Measurements from ENCODE around the gene TPTE2.
"Not testable (repeated sequence)": the region's sequence is repeated elsewhere in the genome, so short reads cannot be mapped to it uniquely, and the experiment has no call there.

TPTE2 gene

DNA sequence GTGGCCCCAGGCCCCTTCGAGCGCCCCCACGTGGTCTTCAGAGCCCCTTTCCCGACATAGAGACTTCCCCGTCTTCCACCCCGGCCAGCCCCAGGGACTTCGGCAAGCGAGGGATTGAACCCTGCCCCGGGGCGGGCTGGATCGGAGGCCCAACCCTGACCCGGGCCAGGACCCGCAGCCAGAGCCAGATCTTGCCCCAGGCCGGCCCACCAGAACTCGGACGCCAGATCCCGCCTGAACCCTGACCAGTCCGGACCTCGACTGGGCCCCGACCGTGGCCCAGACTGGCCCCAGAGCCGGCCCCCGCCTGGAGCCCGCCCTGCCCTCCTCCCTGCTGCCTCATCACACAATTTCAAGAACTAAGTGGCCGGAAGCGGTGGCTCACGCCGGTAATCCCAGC, 253 bp upstream of the TPTE2 start:
- no peak for DNase-seq

DNA sequence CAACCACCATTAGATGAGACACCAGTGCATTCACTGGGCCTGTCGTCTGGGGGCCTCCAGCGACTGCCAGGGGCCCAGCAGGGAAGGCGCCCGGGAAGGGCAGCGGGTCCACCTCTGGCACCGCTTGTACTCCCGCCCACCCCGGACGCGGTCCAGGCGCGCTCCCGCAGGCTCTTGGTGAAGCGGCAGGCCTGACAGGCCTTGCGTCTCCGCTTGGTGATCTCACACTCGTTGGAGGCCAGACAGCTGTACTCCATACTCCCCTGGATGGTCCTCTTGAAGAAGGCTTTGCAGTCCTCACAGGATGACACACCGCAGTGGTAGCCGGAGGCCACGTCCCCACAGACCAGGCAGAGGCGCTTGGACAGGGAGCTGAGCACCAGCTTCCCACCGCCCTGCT, 660 bp downstream of the TPTE2 start:
- not testable (repeated sequence) for DNase-seq

DNA sequence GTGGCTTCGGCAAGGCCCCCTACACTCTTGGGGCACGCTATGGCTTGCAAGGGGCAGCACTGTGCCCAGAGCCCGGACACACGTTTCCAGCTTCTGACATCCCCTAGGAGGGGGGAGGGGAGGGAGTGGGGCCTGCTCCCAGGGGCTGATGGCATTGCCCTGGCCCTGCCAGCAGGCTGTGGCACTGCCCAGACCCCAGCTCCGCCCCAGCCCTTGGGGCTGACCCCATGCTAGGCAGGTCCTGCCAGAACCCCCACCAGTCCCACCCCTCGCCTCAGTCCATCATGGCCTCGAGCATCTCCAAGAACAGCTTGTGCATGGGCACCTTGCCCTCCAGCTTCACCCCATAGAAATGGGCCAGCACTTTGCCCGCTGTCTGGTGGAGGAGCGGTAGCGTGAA, 1.6 kb downstream of the TPTE2 start:
- not testable (repeated sequence) for DNase-seq

DNA sequence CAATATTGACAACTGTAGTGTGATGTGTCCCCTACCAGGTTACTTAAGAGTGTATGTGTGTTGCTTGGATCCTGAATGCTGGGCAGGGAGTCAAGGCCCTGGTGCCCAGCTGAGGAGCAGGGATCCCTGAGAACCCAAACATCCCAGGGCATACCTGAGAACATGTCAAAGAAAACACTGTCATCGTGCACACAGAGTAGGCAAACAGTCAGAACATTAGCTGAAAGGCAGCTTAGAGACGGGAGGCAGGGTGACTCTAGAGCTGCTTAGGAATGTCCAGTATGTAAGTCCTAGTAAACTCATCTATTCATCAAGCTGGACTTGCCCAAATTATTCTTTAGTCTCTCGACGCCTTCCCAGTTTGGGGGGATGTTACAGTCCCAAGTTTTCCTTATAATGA, 4.0 kb downstream of the TPTE2 start:
- not testable (repeated sequence) for DNase-seq

DNA sequence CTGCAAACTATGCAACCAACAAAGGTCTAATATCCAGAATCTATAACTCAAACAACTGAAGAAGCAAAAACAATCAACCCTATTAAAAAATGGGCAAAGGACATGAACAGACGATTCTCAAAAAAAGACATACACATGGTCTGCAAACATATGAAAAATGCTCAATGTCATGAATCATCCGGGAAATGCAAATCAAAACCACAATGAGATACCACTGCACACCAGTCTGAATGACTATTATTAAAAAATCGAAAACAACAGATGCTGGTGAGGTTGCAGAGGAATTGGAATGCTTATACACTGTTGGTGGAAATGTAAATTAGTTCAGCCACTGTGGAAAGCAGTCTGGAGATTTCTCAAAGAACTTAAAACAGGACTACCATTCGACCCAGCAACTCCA, 12.1 kb downstream of the TPTE2 start:
- not testable (repeated sequence) for DNase-seq

DNA sequence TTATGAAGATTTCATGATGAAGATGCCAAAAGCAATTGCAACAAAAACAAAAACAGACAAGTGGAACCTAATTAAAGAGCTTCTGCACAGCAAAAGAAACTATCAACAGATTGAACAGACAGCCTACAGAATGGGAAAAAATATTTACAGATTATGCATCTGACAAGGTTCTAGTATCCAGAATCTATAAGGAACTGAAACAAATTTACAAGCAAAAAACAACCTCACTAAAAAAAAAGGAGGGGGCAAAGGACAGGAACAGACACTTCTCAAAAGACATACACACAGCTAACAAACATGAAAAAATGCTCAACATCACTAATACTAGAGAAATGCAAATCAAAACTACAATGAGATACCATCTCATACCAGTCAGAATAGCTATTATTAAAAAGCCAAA, 35.7 kb downstream of the TPTE2 start:
- not testable (repeated sequence) for DNase-seq

DNA sequence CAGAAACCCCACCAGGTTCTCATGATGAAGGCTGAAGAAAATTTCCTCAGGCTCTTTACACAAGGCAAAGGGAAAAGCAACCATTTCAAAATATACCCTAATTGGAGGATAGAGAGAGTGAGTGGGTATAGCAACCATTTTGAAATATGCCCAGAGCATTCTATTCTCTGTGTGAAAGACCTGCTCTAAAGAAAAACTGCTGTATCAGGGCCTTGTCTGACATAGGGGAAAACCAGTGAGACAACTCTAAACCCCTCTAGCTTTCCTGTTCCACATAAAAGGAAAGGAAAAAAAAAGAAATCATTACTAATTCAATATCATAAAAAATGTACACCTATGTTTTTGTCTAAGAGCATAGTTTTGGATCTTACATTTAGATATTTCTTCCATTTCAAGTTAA, 42.3 kb downstream of the TPTE2 start:
- no peak for DNase-seq

DNA sequence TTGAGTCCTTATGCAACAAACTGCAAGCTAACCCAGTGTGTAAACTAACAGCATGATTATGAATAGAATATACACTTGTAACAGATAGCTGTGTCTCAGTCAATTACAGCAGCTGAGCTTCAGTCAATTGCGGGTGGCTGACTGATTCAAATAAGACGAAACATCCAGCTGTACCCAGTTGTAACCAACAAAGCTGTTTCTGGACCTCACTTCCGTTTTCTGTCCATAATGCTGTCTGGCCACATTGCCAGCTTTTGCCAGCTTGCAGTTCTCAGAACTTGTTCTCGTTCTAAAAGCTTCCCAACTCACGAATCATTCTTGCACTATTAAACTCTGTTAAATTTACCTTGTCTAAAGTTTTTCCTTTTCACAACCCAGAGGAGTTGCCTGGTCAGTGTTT, 53.7 kb downstream of the TPTE2 start:
- DNase-seq: peak; percentile 63

DNA sequence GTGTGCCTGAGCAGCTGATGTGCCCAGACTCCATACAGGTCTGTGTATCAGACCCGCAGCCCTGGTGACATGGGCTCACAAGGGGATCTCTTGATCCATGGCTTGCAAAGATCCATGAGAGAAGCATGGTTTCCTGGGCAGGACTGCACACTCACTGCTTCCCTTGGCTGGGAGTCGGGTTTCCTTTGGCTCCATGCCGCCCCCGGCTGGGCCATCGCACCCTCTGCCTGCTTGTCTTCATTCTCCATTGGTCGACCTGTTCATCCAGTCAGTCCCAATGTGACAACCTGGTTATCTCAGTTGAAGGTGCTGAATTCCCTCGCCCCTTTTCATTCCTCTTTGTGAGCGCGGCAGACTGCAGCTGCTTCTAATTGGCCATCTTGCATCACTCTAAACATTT, 101.2 kb downstream of the TPTE2 start:
- not testable (repeated sequence) for DNase-seq

DNA sequence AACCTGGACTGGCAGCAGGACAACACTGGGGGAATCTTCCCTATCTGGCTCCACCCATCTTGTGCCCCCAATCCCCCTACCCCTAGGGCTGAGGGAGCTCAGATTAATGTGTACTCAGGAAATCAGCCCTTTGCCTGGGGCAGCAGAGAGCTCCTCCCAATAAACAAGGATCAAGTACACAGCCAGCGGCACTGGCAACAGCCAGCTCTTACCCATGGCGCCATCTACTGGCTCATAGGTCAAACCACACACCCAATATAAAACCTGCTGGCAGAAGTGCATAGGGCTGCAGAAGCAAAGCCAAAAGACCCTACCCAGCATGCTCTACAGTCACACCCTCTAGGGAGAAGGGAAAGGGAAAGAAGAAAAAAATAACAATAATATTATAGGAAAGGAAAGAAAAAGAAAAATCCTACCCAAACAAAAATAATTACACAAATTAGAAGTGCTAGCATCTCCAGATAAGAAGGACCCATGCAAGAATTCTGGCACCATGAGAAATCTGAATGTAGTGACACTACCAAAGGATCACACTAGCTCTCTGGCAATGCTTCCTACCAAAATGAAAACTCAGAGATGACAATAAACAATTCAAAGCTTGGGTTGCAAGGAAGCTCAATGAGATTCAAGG, 122.2 kb downstream of the TPTE2 start:
- DNase-seq: peak; percentile 19

DNA sequence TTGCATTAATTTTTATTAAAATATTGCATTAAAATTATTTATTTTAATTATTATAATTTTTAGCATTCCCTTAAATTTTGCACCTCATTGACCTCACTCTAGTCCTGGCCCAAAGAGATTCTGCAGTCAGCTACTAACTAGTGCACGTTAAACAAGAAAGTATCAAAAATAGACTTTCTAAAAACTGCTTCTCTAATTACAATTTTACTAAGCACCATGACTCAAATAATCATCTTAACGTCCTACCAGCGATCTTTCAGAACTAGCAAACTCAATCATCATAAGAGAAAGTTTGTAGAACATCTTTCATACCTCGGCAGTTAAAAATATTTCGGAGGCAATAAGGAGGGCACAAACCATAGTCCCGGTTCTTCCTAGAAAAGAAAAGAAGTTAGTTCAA, 123.6 kb downstream of the TPTE2 start:
- DNase-seq: not testable (repeated sequence)

DNA sequence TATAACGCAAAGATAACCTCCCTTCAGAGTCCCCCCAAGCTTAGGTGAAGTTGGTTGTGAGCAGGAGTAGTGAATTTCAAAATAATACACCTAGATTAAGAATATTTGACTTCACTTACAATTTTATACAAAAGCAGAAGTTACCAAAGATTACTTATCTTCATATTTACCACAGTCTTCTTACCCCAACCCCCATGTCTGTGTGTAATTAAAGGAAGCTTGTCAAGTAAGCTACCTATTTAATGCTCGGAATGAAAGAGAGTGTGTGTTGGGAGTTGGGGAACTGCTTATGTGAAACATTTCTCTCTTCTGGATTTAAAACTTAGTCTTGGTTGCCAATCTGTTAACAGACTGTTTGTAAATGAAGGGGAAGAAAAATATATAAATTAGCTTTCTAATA, 139.1 kb downstream of the TPTE2 start:
- DNase-seq: not testable (repeated sequence)

DNA sequence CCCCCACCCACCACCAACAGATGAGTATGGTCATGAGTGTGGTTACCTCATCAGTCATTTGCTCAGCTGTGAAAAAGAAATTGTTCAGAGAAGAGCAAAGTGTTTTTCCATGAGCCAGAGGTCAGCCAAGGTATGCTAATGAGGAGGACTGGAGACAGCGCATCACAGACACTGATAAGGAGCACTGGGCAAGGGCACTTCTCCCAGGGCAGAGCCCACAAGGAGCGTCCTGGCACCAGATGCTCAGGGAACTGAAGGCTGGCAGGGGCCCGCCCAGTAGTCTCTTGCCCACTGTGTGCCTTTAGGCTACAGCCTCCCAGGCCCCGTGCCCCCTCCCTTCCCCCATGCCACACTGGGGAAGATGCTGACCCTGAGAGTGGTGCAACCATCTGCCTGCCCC, 148.8 kb downstream of the TPTE2 start:
- DNase-seq: not testable (repeated sequence)

DNA sequence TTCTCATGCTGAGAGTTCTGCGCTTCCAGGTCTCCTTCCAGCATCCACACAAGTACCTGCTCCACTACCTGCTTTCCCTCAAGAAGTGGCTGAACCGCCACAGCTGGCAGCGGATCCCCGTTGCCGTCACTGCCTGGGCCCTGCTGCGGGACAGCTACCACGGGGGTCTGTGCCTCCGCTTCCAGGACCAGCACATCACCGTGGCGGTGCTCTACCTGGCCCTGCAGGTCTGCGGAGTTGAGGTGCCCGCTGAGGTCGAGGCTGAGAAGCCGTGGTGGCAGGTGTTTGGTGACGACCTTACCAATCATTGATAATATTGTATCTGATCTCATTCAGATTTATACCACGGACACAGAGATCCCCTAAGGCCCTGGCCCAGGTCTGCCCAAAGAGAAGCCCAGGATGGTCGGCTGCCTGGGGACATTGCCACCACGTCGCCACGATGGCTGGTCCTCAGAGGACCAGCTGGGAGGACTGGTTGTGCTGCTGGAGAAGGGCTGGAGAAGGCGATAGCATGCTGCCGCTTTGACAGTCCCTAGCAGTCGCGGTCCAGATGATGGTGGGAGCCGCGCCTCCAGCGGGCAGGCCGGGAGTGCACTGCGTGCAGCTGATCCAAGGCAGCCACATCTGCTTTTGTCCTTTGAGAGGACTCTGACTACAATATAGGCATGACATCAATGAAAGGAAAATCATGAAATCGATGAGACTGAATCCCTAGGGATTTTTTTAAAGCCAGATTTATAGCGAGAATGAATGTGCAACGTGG, 178.4 kb downstream of the TPTE2 start:
- DNase-seq: not testable (repeated sequence)

DNA sequence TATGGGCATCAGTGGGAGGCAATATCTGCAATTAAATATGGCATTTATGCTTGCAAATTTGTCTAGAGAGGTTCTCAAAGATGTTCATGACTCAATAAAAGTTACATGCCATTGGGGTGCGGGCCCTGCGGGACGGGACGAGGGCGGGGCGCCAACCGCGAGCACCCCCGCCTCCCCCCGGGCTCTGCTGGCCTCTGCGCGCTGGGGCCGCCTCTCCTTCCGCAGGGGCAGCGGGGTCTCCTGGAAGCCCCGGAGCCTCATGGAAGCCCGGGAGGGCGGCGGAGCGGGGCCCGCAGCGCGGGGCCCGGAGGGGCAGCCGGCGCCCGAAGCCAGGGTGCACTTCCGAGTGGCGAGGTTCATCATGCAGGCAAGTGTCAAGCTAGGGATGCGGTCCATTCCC, 179.2 kb downstream of the TPTE2 start:
- DNase-seq: no peak
